WI38 (cell line): ENCODE data around the gene TNRC18.

Experiments
- H3K4me3 ChIP-seq: 2 replicates; pipeline ENCODE4 v1.5.1; 2011; ENCODE audit warnings: low read depth, mild to moderate bottlenecking, control low read depth, low read length
- TF ChIP-seq, protein P1 (sequence below): IDR thresholded peaks from 2 replicates; pipeline ENCODE4 v1.5.1; 2012; ENCODE audit warnings: low read depth, mild to moderate bottlenecking, control low read depth, low read length

Gene TNRC18

DNA sequence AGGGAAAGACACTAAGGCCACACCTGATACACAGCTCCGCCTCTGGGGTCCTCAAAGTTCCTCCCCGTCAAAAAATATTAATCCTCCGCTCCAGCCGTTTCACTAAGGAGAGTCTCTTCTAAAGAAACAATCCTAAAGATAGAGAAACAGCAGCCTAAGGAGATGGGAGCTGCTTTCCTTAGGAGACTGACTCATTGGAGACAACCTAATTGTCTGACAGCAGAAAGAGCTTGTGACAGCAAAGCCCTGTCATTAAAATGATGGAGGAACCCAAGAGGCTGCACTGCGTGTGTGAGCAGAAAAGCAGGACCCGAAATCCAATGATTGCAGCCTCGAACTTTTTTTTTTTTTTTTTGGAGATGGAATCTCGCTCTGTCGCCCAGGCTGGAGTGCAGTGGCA is 44.0 kb upstream of the TNRC18 start:
- H3K4me3 ChIP-seq, result no peak overlapping the region
- TF ChIP-seq, protein P1, sequence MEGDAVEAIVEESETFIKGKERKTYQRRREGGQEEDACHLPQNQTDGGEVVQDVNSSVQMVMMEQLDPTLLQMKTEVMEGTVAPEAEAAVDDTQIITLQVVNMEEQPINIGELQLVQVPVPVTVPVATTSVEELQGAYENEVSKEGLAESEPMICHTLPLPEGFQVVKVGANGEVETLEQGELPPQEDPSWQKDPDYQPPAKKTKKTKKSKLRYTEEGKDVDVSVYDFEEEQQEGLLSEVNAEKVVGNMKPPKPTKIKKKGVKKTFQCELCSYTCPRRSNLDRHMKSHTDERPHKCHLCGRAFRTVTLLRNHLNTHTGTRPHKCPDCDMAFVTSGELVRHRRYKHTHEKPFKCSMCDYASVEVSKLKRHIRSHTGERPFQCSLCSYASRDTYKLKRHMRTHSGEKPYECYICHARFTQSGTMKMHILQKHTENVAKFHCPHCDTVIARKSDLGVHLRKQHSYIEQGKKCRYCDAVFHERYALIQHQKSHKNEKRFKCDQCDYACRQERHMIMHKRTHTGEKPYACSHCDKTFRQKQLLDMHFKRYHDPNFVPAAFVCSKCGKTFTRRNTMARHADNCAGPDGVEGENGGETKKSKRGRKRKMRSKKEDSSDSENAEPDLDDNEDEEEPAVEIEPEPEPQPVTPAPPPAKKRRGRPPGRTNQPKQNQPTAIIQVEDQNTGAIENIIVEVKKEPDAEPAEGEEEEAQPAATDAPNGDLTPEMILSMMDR, result no peak

DNA sequence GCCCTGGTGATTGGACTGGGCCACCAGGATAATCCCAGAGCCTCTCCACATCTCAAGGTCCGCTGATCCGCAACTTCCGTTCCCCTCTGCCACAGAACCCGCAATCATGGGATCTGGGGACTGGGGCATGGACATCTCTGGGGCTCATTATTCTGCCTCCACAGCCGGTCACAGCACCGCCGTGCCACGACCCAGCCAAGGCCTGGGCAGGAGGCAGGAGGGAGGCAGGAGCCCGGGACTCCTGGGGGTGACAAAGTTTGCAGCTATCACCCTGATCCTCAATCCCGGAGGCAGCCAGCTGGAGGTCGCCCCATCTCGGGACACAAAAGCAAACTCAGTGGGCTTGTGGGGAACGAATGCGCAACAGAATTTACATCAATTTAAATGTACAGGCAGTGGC is 42.9 kb upstream of the TNRC18 start:
- no peak overlapping the region for H3K4me3 ChIP-seq
- TF ChIP-seq, protein P1, result no peak

DNA sequence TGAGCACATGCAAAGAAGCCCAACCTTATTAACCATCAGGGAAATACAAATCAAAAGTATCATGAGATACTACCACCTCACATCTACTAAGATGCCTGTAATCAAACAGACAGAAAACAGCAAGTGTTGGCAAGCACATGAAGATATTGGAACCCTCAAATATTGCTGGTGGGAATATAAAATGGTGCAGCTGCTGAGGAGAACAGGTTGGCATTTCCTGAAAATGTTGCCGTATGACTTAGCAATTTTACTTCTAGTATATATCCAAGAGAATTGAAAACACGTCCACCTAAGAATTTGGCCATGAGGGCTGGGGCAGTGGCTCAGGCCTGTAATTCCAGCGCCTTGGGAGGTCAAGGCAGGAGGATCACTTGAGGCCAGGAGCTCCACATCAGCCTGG is 39.4 kb upstream of the TNRC18 start:
- TF ChIP-seq, protein P1, result no peak
- H3K4me3 ChIP-seq, result no peak overlapping the region

DNA sequence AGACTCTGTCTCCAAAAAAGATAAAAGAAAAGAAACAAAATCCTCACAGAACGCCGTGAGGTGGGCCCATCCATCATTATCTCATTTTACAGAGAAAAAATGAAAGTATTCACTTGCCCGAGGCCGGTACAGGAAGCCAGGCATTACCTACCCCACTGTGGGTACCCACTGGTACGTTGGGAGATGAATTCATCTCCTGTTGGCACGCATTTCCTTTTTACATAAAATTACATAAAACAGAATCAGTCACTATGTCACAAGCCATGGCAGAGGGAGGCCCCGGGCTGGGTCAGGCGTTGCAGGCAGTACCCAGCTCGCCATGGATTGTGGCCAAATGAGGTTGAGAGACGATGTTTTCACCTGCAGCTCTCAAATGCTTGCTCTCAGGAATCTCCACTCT is 38.6 kb upstream of the TNRC18 start:
- H3K4me3 ChIP-seq, result no peak overlapping the region
- TF ChIP-seq, protein P1, result no peak

DNA sequence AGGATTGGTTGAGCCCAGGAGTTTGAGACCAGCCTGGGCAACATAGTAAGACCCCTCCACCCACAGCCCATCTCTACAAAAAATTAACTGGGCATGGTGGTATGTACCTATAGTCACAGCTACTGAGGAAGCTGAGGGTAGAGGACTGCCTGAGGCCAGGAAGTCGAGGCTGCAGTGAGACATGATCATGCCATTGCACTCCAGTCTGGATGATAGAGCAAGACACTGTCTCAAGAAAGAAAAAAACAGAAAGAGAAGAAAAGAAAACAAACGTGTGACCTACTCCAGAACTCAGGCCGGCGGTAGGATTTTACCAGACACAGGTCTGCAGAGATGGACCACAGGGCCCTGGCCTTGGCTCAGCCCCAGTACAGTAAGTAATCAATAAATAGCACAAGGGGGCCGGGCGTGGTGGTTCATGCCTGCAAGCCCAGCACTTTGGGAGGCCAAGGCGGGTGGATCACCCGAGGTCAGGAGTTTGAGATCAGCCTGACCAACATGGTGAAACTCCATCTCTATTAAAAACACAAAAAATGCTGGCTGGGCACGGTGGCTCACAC is 35.4 kb upstream of the TNRC18 start:
- no peak overlapping the region for H3K4me3 ChIP-seq
- TF ChIP-seq, protein P1, result no peak

DNA sequence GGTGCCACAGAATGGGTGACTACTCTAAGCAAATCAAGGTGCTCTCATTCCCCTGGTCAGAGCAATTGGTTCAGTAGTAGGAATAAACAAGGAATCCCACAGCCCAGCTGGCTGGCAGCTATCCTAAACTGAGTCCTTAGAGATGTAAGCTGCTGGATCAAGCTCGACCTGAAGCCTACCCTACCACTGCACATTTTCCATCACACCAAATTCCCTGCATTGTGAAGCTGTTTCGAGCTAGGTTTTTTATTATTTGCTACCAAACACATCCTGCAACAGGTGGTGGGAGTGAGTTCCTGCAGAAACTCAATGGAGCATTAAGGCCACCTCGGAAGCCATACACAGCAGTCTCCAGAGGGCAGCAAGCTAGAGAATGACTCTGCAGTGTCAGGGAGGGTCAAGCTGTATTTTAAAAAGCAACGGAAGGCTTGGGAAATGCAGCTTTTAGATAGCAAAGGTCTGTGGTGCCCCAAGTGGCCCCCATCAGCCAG is 33.7 kb upstream of the TNRC18 start:
- no peak overlapping the region for H3K4me3 ChIP-seq
- TF ChIP-seq, protein P1, result no peak

DNA sequence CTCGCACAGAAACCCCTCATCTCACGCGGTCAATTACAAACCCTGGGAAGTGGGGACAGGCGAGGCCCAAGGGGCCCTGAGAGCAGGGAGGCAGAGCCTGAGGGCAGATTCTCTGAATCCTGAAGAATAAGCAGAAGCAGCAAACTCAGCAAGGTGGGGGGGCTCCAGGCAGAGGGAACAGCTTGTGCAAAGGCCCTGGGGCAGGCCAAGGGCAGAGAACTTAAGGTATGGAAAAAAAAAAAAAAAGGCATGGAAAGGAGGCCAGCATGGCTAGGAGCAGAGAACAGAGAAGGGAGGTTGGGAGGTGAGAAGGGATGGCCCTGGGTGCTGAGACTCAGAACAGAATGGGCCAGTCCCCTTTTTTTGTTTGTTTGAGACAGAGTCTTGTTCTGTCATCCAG is 32.8 kb upstream of the TNRC18 start:
- H3K4me3 ChIP-seq, result no peak overlapping the region
- TF ChIP-seq, protein P1, result no peak
